Mesodermal cell (in vitro differentiated cells): ENCODE data around the gene MYL12B.
"Not testable (repeated sequence)": the region's sequence is repeated elsewhere in the genome, so short reads cannot be mapped to it uniquely, and the experiment has no call there.

Experiments used
- H3K27ac ChIP-seq: 2 replicates; pipeline ENCODE4 v1.7.0; 2013; ENCODE audit warnings: mild to moderate bottlenecking, low read depth, low read length, moderate library complexity; ENCODE audit not compliant: severe bottlenecking
- H3K36me3 ChIP-seq: 2 replicates; pipeline ENCODE4 v1.7.1; 2013; ENCODE audit warnings: mild to moderate bottlenecking, low read length, moderate library complexity; ENCODE audit not compliant: control insufficient read depth, insufficient read depth
- H3K4me1 ChIP-seq: one replicate; pipeline ENCODE4 v1.7.1; 2013; ENCODE audit warnings: mild to moderate bottlenecking, low read length; ENCODE audit not compliant: insufficient read depth, control insufficient read depth, poor library complexity, severe bottlenecking
- H3K4me3 ChIP-seq: 2 replicates; pipeline ENCODE4 v1.7.0; 2013; ENCODE audit warnings: low read length, control low read depth, mild to moderate bottlenecking; ENCODE audit not compliant: insufficient read depth, poor library complexity, severe bottlenecking; ENCODE audit errors: extremely low read depth
- H3K9me3 ChIP-seq: 2 replicates; pipeline ENCODE4 v1.7.1; 2013; ENCODE audit warnings: mild to moderate bottlenecking, low read length, moderate library complexity; ENCODE audit not compliant: control insufficient read depth
- WGBS, 2 experiments: methylation state at CpG; one replicate each; pipeline ENCODE4 v1.1.5; 2013; ENCODE audit warnings: missing lambda C conversion rate in 2 of 2; ENCODE audit not compliant: insufficient coverage in 2 of 2; 5-methylcytosine and 5-hydroxymethylcytosine counted together

MYL12B gene

GRCh38 chr18:3263132-3263700 is 1.3 kb downstream of the MYL12B start:
- peaks cover 36% of the 10 kb centered on the region for H3K4me1 ChIP-seq
- peak overlapping the region; percentile 100 for H3K27ac ChIP-seq
- H3K4me3 ChIP-seq: peak overlapping the region; percentile 90
- peaks cover 20% of the 10 kb centered on the region for H3K36me3 ChIP-seq
- 21 to 31% methylated on average over 6 to 7 of the region's 8 CpGs for WGBS, 2 experiments
- no peaks in the 10 kb centered on the region for H3K9me3 ChIP-seq

- H3K4me3 ChIP-seq: peak overlapping the region; percentile 90
- no peak overlapping the region for H3K27ac ChIP-seq
- peaks cover 48% of the 10 kb centered on the region for H3K4me1 ChIP-seq
- no peaks in the 10 kb centered on the region for H3K9me3 ChIP-seq
- peaks cover 9% of the 10 kb centered on the region for H3K36me3 ChIP-seq
- no CpG with 5 or more reads among the region's 2 CpGs for WGBS, 2 experiments
Observed at GRCh38 chr18:3264362-3264761, 2.4 kb downstream of the MYL12B start.

- Histone ChIP-seq H3K36me3 (peaks cover 8% of the 10 kb centered on the region), H3K27ac (no peak overlapping the region), H3K9me3 (no peaks in the 10 kb centered on the region), H3K4me1 (peaks cover 54% of the 10 kb centered on the region), H3K4me3 (no peak overlapping the region)
- 85 to 90% methylated on average over 2 to 3 of the region's 3 CpGs for WGBS, 2 experiments
Observed at GRCh38 chr18:3265564-3266033, 3.7 kb downstream of the MYL12B start.

- H3K4me3 ChIP-seq: no peak overlapping the region
- H3K9me3 ChIP-seq: no peaks in the 10 kb centered on the region
- H3K4me1 ChIP-seq: peaks cover 54% of the 10 kb centered on the region
- H3K36me3 ChIP-seq: peaks cover 11% of the 10 kb centered on the region
- WGBS, 2 experiments: 20 to 75% methylated on average over 2 to 6 of the region's 7 CpGs
- H3K27ac ChIP-seq: no peak overlapping the region
Observed at GRCh38 chr18:3266062-3266608, 4.2 kb downstream of the MYL12B start.

- Histone ChIP-seq H3K36me3 (peaks cover 31% of the 10 kb centered on the region), H3K9me3 (no peaks in the 10 kb centered on the region), H3K4me3 (no peak overlapping the region), H3K4me1 (peaks cover 54% of the 10 kb centered on the region), H3K27ac (no peak overlapping the region)
Observed at GRCh38 chr18:3268306-3268705, 6.4 kb downstream of the MYL12B start.

- H3K4me3 ChIP-seq: no peak overlapping the region
- no peak overlapping the region for H3K27ac ChIP-seq
- peaks cover 40% of the 10 kb centered on the region for H3K36me3 ChIP-seq
- 89 to 90% methylated on average over 2 to 4 of the region's 4 CpGs for WGBS, 2 experiments
- peaks cover 48% of the 10 kb centered on the region for H3K4me1 ChIP-seq
- H3K9me3 ChIP-seq: no peaks in the 10 kb centered on the region
Observed at GRCh38 chr18:3269241-3269913, 7.4 kb downstream of the MYL12B start.

GRCh38 chr18:3269914-3270299 is 8.0 kb downstream of the MYL12B start:
- Histone ChIP-seq H3K27ac (no peak overlapping the region), H3K4me1 (peaks cover 46% of the 10 kb centered on the region), H3K36me3 (peaks cover 45% of the 10 kb centered on the region), H3K9me3 (no peaks in the 10 kb centered on the region), H3K4me3 (no peak overlapping the region)
- no CpG with 5 or more reads among the region's 1 CpG for WGBS, 2 experiments

GRCh38 chr18:3273042-3273441 is 11.1 kb downstream of the MYL12B start:
- Histone ChIP-seq H3K4me1 (peaks cover 19% of the 10 kb centered on the region), H3K36me3 (peaks cover 66% of the 10 kb centered on the region), H3K9me3 (no peaks in the 10 kb centered on the region), H3K4me3 (no peak overlapping the region), H3K27ac (no peak overlapping the region)
- WGBS, 2 experiments: 57 to 100% methylated on average over 1 of the region's 3 CpGs

- 70 to 94% methylated on average over 2 to 3 of the region's 7 CpGs for WGBS, 2 experiments
- not testable (repeated sequence) for H3K9me3 ChIP-seq
- peaks cover 52% of the 10 kb centered on the region for H3K36me3 ChIP-seq
Observed at GRCh38 chr18:3277643-3278213, 15.8 kb downstream of the MYL12B start.

GRCh38 chr18:3279201-3280185 is 17.6 kb downstream of the MYL12B start:
- H3K4me1 ChIP-seq: peaks cover 18% of the 10 kb centered on the region
- H3K9me3 ChIP-seq: no peaks in the 10 kb centered on the region
- H3K36me3 ChIP-seq: peaks cover 36% of the 10 kb centered on the region
- H3K27ac ChIP-seq: no peak overlapping the region
- WGBS, 2 experiments: 76 to 90% methylated on average over 10 to 11 of the region's 14 CpGs
- H3K4me3 ChIP-seq: no peak overlapping the region

More at GRCh38 chr18:3277643-3278213, 15.8 kb downstream of the MYL12B start:
- not testable (repeated sequence) for H3K4me3 ChIP-seq, H3K27ac ChIP-seq
- H3K4me1 ChIP-seq: peaks cover 10% of the 10 kb centered on the region
